ENCODE data around the gene ARHGAP12.

GRCh38 chr10:31808258-31809218 lies 120.1 kb downstream of the ARHGAP12 start:
- TF ChIP-seq GATA2 (IDR thresholded peaks at IDR 0.05; ENCODE audit: low read depth, low read length): no peak
- TF ChIP-seq GATA3 (IDR thresholded peaks at IDR 0.05; ENCODE audit: low read depth, low read length): no peak
